ENCODE data around the gene SP100.

GRCh38 chr2:230400041-230400440, 16.0 kb upstream of the SP100 start:
- TF ChIP-seq CTCF (IDR thresholded peaks at IDR 0.05) (no peak), POLR2A (IDR thresholded peaks at IDR 0.05) (no peak)

Data from right lobe of liver (tissue), 4 donors.